ENCODE measurements around the gene ASH1L.
"Not testable (repeated sequence)": the region's sequence is repeated elsewhere in the genome, so short reads cannot be mapped to it uniquely, and the experiment has no call there.

The ASH1L gene

DNA sequence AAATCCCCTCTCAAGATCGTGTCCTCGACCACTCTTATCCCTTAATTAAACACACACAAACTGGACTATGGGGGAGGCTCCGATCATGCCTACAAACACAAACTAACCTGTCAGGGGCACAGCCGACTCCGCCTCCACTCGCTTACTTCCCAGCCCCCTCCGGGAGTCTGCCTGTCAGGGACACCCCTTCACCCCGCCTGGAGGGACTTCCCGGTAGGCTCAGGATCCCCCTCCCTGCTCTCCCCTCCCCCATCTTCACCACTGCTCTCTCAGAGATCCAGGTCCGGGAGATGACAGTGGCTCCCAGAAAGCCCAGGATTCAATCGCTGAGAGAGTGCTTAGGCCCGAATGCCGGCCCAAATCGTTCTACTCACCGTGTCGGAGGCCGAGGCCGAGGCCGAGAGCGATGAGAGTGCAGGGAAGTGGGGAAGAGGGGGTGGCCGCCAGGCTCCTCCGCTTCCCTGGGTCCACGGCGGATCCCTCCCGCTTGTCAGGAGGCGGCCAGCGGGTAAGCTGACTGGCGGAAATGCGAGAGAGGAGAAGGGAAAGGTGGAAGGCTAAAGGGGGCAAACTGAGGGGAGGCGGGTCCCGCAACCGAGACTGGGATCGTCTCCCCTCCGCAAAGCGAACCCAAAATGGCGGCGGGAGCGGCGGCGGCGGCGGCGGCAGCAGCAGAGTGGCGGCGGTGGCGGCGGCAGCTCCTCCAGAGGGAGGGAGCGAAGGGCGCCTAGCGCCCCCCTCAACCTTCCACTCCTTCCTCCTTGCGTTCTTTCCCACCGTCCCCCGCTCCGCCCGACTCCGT is 623 bp downstream of the ASH1L start:
- peak; percentile 64 for DNase-seq

DNA sequence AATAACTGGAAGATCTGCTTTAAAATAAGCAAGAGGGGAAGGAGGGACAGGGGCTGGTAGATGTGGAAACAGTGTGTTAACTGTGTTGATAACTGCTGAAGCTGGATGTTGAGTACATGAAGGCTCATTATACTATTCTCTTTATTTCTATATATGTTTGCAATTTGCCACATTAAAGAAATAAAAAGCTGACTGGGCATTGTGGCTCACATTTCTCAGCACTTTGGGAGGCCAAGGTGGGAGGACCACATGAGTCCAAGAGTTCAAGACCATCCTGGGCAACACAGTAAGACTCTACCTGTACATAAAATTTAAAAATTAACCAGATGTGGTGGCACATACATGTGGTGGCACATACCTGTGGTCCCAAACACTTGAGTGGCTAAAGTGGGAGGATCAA is 6.7 kb downstream of the ASH1L start:
- no peak for DNase-seq

DNA sequence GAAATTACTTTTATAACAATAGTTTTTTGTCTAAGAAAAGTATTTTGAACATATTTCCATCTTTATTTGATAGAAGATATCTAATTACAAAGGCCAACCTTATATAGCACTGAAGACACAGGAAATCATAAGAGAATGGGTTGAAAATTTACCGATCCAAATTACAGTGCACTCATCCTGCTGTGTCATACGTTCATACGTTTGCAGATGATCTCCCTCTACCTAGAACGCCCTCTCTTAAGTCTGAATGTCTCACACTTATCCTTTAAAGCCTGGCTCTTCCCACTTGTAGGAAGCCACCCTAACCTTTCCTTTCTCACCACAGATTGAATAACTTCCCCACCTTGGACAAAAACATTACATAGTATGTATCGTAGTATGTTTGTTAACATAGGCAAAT is 9.3 kb downstream of the ASH1L start:
- DNase-seq: no peak

DNA sequence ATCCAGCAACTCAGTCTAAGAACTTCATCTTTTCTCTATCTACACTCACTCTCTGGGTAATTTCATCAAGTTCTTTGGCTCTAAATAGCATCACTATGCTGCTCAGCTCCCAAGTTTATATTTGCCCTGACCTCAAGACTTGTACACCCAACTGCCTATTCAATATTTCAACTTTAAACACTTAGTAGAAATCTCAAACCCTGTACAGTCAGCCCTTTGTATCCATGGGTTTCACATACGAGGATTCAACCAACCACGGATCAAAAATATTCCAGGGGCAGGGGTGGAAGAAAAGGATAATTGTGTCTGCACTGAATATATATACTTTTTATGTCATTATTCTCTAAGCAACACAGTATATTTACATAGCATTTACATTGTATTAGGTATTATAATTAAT is 13.9 kb downstream of the ASH1L start:
- DNase-seq: no peak

DNA sequence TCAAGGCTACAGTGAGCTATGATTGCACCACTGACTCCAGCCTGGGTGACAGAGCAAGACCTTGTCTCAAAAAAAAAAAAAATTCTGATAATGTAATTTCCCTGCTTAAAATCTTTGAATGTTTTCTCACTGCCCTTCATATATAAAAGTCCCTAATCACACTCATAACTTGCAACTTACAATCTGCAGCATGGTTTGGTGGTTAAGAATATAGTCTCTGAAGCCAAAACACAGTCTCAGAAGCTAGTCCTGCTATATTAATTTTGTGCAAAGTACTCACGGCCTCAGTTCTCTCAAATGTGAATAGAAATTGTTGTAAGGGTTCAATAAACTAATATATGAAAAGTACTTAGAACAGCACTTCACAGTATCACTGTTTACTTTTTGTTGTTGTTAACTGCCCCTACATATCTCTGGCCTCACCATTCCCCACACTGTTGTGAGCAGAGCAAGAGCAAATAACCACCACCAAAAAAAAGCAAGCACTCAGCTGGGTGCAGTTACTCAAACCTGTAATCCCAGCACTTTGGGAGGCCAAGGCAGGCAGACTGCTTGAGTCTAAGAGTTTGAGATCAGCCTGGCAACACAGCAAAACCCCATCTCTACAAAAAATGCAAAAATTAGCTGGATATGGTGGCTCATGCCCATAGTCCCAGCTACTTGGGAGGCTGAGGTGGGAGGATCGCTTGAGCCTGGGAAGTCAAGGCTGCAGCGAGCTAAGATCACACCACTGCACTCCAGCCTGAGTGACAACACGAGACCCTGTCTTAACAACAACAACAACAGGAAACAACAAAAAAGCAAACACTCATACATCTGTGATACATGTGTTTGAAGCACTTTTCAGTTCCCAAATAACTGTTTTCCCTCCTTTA is 22.4 kb downstream of the ASH1L start:
- peak; percentile 44 for DNase-seq

DNA sequence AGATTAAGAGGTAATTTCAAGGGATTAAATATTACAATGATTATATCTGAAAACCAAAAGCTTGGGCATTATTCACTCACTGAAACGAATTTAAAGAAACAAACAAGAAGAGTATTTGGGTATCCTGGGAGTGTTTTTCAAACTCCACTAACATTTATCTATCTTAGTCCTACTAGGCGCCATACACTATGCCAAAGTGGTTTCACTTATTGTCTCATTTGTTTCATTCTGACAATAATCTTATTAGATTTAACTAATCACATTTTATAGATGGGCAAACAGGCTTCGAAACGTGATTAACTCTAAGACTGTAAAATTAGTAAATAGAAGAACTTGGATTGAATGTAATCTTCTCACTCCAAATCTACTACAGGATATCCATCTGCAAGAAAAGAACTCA is 25.4 kb downstream of the ASH1L start:
- peak; percentile 32 for DNase-seq

DNA sequence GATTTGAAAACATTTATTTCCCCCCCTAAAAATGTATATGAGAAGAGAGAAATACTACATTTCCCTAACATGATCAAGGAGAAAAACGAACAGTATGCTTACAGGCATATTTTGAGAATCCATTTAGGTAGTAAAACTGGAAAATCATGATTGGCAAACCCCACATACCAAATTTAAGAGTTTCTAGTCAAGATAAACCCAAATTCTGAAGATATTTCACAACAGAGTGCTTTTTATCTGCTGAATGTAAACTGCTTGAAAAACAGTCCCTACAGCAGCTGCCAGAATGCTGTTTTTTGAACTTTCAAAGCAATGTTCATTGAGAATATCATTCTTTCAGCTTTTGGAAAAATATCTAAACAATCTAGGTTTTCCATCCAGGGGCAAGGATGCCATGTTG is 31.0 kb downstream of the ASH1L start:
- no peak for DNase-seq

DNA sequence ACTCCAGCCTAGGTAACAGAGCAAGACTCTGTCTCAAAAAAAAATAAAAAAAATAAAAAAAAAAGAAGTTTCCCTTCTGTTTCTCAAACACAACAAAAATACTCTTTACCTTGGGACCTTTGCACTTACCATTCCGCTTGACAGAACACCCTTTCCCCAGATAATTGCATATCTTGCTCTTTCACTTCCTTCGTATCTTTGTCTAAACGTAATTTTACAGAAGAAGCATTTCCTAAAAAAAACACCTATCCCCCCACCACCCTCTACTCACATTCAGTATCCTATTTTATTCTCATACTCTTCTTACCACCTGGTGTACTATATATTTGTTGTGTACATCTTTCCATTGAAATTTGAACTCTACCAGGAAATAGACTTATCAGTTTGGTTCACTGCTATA is 32.7 kb downstream of the ASH1L start:
- DNase-seq: no peak

DNA sequence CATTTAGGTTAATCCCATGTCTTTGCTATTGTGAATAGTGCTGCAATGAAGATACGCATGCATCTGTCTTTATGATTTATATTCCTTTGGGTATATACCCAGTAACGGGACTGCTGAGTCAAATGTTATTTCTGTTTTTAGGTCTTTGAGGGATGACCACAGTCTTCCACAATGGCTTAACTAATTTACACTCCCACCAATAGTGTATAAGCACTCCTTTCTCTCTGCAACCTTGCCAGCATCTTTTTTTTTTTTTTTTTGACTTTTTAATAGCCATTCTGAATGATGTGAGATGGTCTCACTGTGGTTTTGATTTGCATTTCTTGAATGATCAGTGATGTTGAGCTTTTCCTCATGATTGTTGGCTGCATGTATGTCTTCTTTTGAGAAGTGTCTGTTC is 33.5 kb downstream of the ASH1L start:
- DNase-seq: no peak

DNA sequence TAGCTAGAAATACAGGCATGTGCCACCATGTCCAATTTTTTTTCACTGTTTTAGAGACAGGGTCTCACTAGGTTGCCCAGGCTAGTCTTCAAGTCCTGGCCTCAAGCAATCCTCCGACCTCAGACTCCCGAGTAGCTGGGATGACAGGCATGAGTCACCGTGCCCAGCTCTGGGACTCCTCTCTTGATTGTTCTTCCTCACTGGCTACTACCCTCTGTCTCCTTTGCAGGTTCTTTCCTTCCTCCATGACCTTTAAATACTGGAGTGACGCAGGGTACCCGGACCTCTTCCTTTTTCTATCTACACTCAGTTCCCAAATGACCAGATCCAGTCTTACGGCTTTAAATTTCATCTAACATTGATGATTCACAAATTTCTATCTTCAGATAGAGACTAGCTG is 34.9 kb downstream of the ASH1L start:
- no peak for DNase-seq

DNA sequence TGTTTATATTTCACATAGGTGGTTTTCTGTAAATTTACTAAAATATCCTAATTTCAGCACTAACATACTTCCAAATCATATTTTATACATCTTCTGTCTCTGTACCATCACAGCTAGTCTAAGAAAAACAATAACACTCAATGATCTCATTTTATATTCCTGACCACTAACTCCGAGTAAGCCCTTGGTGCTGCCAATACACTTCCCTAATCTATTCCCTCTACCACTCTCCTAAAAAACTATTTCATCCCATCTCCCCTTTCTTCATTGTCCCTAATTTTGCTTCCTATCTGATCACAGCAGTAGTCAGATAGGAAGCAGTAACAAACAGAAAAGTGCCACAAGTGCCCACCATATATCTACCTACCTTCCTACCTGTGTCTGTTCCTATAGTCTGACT is 36.2 kb downstream of the ASH1L start:
- DNase-seq: no peak

DNA sequence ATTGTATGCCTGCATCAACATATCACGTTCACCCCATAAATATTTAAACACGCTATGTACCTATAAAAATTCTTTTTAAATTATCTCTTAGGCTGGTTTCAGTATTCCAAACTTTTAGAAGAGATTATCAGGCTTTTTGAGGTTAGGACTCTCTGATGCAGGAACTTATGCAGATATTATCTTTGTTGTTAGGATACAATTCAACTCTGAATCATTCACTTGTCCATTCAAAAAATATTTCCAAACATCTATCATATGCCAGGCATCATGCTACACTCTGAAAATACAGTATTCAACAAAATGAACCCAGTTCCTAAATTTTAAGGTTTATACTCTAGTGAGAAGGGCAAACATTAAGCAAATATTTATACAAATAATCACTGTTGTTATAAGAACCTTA is 40.5 kb downstream of the ASH1L start:
- DNase-seq: no peak

DNA sequence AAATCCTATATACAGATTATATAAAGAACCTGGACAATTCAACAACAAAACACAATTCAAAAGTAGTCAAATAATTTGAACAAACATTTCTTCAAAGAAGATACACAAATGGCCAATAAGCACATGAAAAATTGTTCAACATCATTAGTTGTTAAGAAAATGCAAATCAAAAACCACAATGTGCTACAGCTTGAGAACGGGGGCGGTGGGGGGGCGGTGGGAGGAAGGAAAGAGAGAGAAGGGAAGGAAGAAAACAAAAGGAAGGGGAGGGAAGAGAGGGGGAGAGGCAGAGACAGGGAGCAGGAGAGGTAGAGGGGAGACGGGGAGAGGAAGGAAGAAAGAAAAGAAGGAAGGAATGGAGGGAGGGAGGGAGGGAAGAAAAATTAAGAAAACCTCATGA is 44.1 kb downstream of the ASH1L start:
- no peak for DNase-seq

DNA sequence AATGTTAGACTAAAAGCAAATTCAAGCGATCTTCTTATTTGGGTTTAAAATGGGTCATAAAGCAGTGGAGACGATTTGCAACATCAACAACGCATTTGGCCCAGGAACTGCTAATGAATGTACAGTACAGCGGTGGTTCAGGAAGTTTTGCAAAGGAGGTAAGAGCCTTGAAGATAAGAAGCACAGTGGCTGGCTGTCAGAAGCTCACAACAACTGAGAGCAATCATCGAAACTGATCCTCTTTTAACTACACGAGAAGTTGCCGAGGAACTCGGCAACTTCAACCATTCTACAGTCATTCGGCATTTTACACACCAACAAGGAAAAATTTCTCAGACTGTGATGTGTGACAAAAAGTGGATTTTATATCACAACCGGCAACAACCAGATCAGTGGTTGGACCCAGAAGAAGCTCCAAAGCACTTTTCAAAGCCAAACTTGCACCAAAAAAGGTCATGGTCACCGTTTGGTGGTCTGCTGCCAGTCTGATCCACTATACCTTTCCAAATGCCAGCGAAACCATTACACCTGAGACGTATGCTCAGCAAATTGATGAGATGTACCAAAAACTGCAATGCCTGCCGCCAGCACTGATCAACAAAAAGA is 47.9 kb downstream of the ASH1L start:
- peak; percentile 23 for DNase-seq

DNA sequence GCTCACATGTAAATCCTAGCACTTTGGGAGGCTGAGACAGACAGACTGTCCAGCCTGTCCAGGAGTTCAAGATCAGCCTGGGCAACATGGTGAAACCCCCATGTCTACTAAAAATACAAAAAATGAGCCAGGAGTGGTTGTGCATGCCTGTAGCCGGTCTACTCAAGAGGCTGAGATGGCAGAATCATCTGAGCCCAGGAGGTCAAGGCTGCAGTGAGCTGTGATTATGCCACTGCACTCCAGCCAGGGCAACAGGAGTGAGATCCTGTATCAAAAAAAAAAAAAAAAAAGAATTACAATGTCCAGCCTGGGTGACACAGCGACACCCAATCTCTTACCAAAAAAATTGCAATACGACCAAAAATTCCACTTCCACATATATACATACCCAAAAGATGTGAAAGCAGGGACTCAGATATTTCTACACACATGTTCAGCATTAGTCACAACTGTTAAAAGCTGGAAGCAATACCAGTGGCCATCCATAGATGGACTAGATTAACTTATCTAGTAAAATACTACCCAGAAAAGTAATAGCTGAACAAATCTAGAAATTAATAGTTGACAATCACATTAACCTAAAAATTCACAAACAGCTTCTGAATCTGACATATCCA is 49.2 kb downstream of the ASH1L start:
- no peak for DNase-seq

DNA sequence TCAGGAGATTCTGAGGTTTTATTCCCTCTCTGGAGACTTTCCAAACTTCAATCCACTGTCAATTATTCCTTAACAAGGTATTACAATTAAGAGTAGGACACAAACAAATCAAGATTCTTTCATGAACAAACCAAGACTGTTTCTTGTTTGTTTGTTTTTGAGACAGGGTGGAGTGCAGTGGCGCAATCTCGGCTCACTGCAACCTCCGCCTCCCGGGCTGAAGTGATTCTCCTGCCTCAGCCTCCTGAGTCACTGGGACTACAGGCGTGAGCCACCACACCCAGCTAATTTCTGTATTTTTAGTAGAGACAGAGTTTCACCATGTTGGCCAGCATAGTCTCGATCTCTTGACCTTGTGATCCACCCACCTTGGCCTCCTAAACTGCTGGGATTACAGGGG is 51.2 kb downstream of the ASH1L start:
- DNase-seq: not testable (repeated sequence)

DNA sequence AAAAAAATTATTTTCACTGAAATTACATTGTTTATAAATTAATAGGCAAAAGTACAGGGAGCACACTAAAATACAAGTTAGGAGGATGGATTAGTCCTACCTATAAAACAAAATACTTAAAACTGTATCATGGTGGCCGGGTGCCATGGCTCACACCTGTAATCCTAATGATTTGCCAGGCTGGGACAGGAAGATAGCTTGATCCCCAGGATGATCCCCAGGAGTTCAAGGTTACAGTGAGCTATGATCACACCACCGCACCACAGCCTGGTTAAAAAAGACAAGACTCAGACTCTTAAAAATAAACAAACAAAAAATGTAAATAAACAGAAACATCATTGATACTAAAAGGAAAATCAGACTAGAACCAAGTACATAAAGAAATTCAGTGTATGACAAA is 53.5 kb downstream of the ASH1L start:
- DNase-seq: no peak

DNA sequence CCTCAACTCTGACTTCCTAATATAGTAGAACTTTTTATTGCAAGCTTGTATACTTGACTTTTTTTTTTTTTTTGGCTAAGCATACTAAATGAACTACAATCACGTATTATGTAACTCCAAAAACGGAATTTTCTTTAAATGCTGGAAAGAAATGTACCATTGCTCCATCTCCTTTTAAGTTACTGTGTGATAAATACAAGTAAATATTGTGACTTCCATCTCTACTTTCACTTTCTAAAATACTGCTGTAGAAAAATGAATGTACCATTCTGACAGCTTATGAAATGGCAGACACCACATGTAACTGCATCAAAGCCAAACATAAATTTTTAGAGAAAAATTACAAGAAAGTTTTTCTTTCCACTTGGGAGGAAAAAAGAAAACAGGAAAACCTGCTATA is 54.7 kb downstream of the ASH1L start:
- DNase-seq: no peak

DNA sequence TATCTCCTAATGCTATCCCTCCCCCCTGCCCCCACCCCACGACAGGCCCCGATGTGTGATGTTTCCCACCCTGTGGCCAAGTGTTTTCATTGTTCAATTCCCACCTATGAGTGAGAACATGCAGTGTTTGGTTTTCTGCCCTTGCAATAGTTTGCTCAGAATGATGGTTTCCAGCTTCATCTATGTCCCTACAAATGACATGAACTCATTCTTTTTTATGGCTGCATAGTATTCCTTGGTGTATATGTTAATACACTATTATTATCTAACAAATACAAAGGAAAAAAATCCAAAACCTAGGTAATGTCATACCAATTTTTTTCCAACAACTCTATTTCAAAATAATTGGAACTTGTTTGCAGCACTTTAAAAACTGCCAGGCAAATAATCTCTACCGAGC is 56.6 kb downstream of the ASH1L start:
- not testable (repeated sequence) for DNase-seq

DNA sequence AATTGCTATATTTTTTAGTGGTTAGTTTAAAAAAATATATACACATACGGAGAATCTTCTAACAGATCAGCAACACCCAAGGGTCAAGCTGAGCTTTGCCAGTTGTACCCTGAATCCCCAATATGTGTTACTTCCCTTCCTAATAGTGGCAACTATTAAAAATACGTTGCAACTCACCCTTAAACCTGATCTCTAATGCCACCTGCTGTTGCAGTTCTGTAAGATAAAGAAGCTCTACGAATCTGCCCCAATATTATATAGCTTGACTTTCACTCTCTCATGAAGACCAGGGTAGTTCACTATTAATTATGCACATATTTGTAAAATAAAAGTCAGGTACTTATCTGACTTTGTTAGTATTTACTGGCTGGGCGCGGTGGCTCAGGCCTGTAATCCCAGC is 58.4 kb downstream of the ASH1L start:
- no peak for DNase-seq

DNA sequence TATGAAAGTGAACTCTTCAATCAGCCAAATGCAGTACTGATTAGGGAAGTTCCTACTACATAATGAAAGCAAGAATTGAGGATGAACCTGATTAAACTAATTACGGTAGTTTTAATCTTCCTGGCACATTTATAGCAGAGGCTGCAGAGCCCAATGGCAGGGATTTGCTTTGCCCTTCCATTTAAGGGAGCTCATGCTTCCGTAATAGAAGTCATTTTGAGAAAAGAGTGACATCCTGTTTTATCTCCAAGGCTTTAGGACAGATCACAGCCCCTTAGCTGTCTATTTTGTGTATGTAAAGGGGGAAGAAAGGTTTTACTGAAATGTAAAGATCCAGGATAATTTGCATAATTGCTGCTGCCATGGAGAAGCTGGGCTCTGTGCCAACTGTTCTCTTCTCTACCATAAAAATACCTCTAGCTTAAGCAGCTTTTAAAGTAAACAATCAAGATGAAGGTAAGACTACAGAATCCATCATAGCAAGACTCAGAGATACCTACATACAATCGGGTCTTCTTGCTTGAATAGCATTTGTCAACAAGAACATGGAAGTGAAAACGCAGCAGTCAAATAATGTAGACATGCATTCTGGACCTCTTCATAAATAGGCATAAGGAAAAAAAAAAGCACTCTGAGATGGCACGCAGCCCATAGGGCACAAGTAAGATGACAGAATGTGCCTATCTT is 62.5 kb downstream of the ASH1L start:
- peak; percentile 26 for DNase-seq

DNA sequence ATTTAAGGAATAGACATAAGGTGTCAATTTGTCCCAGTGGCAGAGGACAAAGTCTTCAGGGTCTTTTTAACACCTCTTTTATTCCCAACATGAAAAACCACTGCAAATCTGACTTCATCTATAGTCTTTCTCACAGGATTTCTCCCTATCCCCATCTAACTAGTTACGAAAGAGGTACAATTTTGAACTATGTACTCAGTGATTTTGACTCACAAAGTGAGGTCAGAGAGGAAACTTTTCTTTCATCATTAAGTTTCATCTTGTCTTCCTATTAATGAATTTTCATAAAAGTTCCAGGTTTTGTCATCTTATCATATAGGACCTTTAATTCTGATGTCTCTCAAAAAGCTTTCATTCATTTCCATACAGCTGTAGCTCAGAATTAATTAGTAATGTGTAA is 63.3 kb downstream of the ASH1L start:
- DNase-seq: no peak

DNA sequence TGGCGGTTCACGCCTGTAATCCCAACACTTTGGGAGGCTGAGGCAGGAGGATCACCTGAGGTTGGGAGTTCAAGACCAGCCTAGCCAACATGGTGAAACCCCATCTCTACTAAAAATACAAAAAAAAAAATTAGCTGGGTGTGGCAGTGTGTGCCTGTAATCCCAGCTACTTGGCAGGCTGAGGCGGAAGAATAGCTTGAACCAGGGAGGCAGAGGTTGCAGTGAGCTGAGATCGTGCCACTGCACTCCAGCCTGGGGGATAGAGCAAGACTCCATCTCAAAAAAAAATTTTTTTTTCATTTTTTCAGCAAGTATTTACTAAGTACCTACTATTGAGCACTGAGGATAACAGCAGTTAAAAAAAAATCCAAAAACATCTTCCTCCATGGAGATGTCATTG is 69.0 kb downstream of the ASH1L start:
- not testable (repeated sequence) for DNase-seq
